Measurements from ENCODE around the gene SGCE. TPM values are rescaled to one million over a fixed set of nuclear protein-coding genes. Genes with fewer than 3 reads are reported as not detected.

The SGCE gene
- total and polyA plus RNA-seq, 8 donors, result 49.9 to 84.9 (median 72.8) TPM

DNA sequence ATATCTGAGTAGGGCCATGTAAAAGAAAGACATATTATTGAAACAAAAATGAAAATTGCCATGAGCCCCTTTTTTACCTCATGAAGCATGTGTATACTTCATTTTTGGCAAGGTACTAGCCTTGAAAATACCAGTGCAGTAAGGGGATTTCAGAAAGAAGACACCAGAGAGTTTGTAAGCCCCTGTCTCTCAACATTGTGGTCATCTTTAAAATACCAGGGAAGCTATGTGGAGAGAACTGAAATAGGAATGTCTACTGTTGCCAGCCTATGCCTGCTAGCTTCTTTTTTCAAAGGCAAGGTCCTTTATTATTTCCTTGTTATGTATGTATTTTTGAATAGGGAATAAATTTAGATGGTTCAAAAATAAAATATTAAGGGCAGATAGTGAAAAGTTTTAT is 88.5 kb downstream of the SGCE start:
- intact Hi-C loops (cut with DNase I), result no loop called here
- Histone ChIP-seq H3K36me3 (no peaks in the 10 kb centered on the region), H3K9me3 (peaks cover 0 to 6% of the 10 kb centered on the region in 2 donors), H3K4me1 (no peaks in the 10 kb centered on the region), H3K27ac (no peak overlapping the region), H3K4me3 (no peak overlapping the region), H3K27me3 (no peaks in the 10 kb centered on the region)
- ATAC-seq, result no peak
- no peak for DNase-seq
- TF ChIP-seq, protein P1, sequence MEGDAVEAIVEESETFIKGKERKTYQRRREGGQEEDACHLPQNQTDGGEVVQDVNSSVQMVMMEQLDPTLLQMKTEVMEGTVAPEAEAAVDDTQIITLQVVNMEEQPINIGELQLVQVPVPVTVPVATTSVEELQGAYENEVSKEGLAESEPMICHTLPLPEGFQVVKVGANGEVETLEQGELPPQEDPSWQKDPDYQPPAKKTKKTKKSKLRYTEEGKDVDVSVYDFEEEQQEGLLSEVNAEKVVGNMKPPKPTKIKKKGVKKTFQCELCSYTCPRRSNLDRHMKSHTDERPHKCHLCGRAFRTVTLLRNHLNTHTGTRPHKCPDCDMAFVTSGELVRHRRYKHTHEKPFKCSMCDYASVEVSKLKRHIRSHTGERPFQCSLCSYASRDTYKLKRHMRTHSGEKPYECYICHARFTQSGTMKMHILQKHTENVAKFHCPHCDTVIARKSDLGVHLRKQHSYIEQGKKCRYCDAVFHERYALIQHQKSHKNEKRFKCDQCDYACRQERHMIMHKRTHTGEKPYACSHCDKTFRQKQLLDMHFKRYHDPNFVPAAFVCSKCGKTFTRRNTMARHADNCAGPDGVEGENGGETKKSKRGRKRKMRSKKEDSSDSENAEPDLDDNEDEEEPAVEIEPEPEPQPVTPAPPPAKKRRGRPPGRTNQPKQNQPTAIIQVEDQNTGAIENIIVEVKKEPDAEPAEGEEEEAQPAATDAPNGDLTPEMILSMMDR (IDR thresholded peaks at IDR 0.05), result no peak

DNA sequence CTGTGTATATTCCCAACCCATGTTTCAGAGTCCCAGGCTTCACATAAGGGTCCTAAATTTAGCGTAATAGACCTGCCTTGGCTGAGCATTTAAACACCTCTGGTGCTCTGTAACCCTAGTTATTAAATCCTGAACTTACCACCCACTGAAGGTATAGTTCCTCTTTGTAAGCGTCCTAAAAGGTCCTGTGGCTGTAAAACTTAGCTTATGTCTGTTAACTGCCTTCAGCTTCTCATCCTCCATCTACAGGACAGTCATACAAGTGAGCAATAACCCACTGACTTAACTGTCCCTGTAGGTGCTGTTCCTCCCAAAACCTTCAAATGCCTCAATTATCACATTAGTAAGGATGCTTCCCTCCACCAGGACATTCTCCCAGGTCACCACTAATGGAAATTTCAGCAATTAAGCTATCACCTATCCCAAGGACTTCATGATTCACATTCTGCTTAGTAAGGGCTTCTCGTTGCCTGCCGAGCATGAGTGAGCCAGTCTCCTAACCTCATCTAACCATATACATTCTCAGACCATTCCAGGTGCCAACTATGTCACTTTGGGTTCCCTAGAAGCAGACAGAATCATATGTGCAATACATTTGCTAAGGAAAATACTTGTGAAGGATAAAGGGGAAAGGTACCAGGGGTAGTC is 90.6 kb downstream of the SGCE start:
- no peak overlapping the region for H3K27ac ChIP-seq
- peaks cover 0 to 6% of the 10 kb centered on the region in 2 donors for H3K9me3 ChIP-seq
- no peaks in the 10 kb centered on the region for H3K36me3 ChIP-seq
- DNase-seq, result no peak
- no peaks in the 10 kb centered on the region for H3K4me1 ChIP-seq
- no peak overlapping the region for H3K4me3 ChIP-seq
- intact Hi-C loops (cut with DNase I), result no loop called here
- ATAC-seq, result no peak
- no peaks in the 10 kb centered on the region for H3K27me3 ChIP-seq
- TF ChIP-seq, protein P1 (IDR thresholded peaks at IDR 0.05), result no peak

DNA sequence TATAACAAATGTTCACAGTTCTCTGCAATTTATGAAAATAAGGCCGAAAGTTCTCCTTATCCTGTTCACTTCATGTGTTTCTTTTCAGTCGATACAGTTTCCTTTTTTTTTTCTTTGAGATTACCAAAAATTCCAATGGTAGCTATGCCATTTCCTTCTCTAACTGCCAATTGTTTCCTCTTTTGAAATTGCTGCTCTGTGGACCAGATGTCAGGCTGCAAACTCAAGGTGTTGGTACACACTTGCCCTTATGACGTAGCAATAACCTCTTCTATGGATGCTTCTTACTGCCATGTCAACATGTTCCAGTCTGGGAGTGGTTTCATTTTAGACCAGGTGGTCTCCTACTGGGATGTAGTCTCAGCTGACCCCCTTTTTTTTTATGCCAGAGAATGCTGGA is 93.4 kb downstream of the SGCE start:
- Histone ChIP-seq H3K4me3 (no peak overlapping the region), H3K27me3 (no peaks in the 10 kb centered on the region), H3K27ac (no peak overlapping the region), H3K4me1 (no peaks in the 10 kb centered on the region), H3K36me3 (peaks cover 0 to 4% of the 10 kb centered on the region in 2 donors), H3K9me3 (no peaks in the 10 kb centered on the region)
- intact Hi-C loops (cut with DNase I), result no loop called here
- no peak for ATAC-seq
- no peak for DNase-seq
- TF ChIP-seq, protein P1 (IDR thresholded peaks at IDR 0.05), result no peak

DNA sequence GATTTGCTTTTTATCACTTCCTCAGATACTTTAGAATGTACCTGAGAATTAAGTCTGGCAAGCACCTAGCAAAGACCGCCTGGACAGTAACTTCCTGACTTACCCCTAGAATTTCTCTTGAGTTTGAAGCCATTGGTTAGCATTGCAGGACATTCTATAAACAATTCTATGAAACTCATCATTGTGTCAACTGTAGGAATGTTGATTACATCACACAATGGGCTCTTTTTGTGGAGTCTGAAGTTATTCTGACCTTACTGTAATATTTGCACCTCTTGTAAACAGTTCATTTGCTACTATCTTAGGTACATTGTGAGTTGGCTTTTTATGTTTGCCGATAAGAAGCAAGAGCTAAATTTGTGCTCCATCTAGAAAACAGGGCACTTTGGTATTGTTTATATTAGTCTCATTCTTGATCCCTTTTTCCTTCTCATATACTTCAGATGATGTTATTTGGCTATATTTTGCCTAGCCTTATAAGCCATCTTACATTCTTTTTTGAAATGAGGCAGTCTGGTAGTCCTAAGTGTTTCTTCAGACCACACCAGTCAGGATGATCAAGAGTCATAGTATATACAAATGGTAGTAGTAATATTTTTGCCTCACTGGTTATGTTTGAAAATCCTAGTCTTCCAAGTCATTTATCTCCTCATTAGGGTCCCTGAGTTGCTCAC is 94.0 kb downstream of the SGCE start:
- DNase-seq, result no peak
- peaks cover 0 to 4% of the 10 kb centered on the region in 2 donors for H3K36me3 ChIP-seq

DNA sequence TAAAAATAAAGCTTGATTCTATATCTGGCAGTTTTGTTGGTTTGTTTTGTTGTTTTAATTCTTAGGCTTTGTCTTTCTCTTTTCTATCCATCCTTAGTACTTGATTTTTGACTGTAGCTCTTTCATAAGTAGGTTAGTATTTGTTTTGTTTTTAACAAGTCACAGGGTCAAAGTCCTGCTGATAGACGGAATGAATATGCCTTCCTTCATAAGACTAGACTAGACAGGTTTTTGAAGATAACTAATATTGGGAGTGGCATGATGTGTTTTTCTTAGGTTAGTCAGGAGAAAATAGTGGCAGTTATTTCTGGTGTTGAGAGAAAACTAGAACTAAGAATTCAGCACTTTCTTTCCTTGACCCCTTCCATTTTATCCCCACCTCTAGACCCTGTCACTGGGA is 96.0 kb downstream of the SGCE start:
- no peak for DNase-seq
- TF ChIP-seq, protein P1 (IDR thresholded peaks at IDR 0.05), result no peak
- H3K4me1 ChIP-seq, result no peaks in the 10 kb centered on the region
- intact Hi-C loops (cut with DNase I), result no loop called here
- no peaks in the 10 kb centered on the region for H3K27me3 ChIP-seq
- no peak overlapping the region for H3K27ac ChIP-seq
- no peaks in the 10 kb centered on the region for H3K9me3 ChIP-seq
- ATAC-seq, result no peak
- H3K4me3 ChIP-seq, result no peak overlapping the region
- H3K36me3 ChIP-seq, result peaks cover 0 to 4% of the 10 kb centered on the region in 2 donors

More for the DNA sequence above, 94.0 kb downstream of the SGCE start:
- Histone ChIP-seq H3K27me3 (no peaks in the 10 kb centered on the region), H3K27ac (no peak overlapping the region), H3K9me3 (no peaks in the 10 kb centered on the region), H3K4me1 (no peaks in the 10 kb centered on the region), H3K4me3 (no peak overlapping the region)
- TF ChIP-seq, protein P1 (IDR thresholded peaks at IDR 0.05), result no peak
- ATAC-seq, result no peak
- intact Hi-C loops (cut with DNase I), result no loop called here

All from left lung (tissue), 10 donors.